ENCODE data around the gene PPM1B. TPM values are rescaled to one million over a fixed set of nuclear protein-coding genes. Genes with fewer than 3 reads are reported as not detected.

The PPM1B gene
- total and polyA plus RNA-seq, 9 of the 15 experiments (the other 6 are each of a cell fraction or from before 2014, with no cell fraction given) = 8.9 to 44.0 (median 28.6) TPM

GRCh38 chr2:44167908-44168680 lies 581 bp upstream of the PPM1B start (continued):
- TF ChIP-seq ATF6 (CRISPR knock-in tag; IDR thresholded peaks at IDR 0.05) (no peak), CBFA2T3 (IDR thresholded peaks at IDR 0.05) (no peak), NFYB (IDR thresholded peaks at IDR 0.05; ENCODE audit: extremely low read depth, insufficient read length) (peak; percentile 75), MAX (CRISPR knock-in tag; IDR thresholded peaks at IDR 0.05) (peak; percentile 84), NFE2L1 (tag; IDR thresholded peaks at IDR 0.05; ENCODE audit: borderline replicate concordance, low read depth) (no peak), JUNB (CRISPR knock-in tag; conservative IDR thresholded peaks at IDR 0.05) (no peak), MEIS2 (IDR thresholded peaks at IDR 0.05; ENCODE audit: partially characterized antibody) (peak; percentile 68), MYC (IDR thresholded peaks at IDR 0.05; ENCODE audit: low read depth, low read length) (peak; percentile 76), MYC (CRISPR knock-in tag; IDR thresholded peaks at IDR 0.05; ENCODE audit: borderline replicate concordance, low read depth) (no peak), ERF (CRISPR knock-in tag; IDR thresholded peaks at IDR 0.05) (0 out of 2 replicates have a peak, but pooled peaks have one; percentile 69), HEY1 (CRISPR knock-in tag; IDR thresholded peaks at IDR 0.05; ENCODE audit: borderline replicate concordance) (no peak), ZNF431 (CRISPR knock-in tag; IDR thresholded peaks at IDR 0.05) (no peak), XRCC4 (IDR thresholded peaks at IDR 0.05; ENCODE audit: extremely low read depth, insufficient read depth, insufficient read length) (no peak), ZC3H11A (IDR thresholded peaks at IDR 0.05; ENCODE audit: low read depth, low read length) (no peak), ZNF175 (CRISPR knock-in tag; IDR thresholded peaks at IDR 0.05; ENCODE audit: low read depth) (no peak), CLOCK (CRISPR knock-in tag; IDR thresholded peaks at IDR 0.05; ENCODE audit: borderline replicate concordance) (no peak), KAT2B (IDR thresholded peaks at IDR 0.05; ENCODE audit: low read depth, low read length) (no peak), RHOXF2B (CRISPR knock-in tag; conservative IDR thresholded peaks at IDR 0.05) (no peak)
- TF ChIP-seq, protein P1, sequence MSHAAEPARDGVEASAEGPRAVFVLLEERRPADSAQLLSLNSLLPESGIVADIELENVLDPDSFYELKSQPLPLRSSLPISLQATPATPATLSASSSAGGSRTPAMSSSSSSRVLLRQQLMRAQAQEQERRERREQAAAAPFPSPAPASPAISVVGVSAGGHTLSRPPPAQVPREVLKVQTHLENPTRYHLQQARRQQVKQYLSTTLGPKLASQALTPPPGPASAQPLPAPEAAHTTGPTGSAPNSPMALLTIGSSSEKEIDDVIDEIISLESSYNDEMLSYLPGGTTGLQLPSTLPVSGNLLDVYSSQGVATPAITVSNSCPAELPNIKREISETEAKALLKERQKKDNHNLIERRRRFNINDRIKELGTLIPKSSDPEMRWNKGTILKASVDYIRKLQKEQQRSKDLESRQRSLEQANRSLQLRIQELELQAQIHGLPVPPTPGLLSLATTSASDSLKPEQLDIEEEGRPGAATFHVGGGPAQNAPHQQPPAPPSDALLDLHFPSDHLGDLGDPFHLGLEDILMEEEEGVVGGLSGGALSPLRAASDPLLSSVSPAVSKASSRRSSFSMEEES (CRISPR knock-in tag; IDR thresholded peaks at IDR 0.05) = no peak; the same call in 1 of the 2 replicates
- TF ChIP-seq, protein P2, sequence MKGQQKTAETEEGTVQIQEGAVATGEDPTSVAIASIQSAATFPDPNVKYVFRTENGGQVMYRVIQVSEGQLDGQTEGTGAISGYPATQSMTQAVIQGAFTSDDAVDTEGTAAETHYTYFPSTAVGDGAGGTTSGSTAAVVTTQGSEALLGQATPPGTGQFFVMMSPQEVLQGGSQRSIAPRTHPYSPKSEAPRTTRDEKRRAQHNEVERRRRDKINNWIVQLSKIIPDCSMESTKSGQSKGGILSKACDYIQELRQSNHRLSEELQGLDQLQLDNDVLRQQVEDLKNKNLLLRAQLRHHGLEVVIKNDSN (CRISPR knock-in tag; IDR thresholded peaks at IDR 0.05) = peak; percentile 23; the same call in 1 of the 2 replicates

Measured in K562 (cell line).